ENCODE data around the gene TRAM1L1.

GRCh38 chr4:117042962-117043361 lies 42.4 kb downstream of the TRAM1L1 start:
- no peak for TF ChIP-seq CTCF (IDR thresholded peaks at IDR 0.05)
- TF ChIP-seq POLR2A (IDR thresholded peaks at IDR 0.05), result no peak

Data from tibial nerve (tissue), 3 donors.